Measurements from ENCODE around the gene VAV1.
"Not testable (repeated sequence)": the region's sequence is repeated elsewhere in the genome, so short reads cannot be mapped to it uniquely, and the experiment has no call there.

Gene VAV1

GRCh38 chr19:6737873-6738786, 34.4 kb upstream of the VAV1 start:
- DNase-seq: peak; percentile 81 to 87

- peak; percentile 37 to 47 for DNase-seq
These were observed 33.6 kb upstream of the VAV1 start for GRCh38 chr19:6738787-6739389.

GRCh38 chr19:6739390-6739882, 33.1 kb upstream of the VAV1 start, which contains the start of gene TRIP10:
TSS of gene TRIP10 (plus strand) at chr19:6739680. CDS start at chr19:6739762, 82 bp downstream.
- peak; percentile 77 to 79 for DNase-seq

- DNase-seq: peak; percentile 37 to 52
These were observed 32.5 kb upstream of the VAV1 start for GRCh38 chr19:6739883-6740588.

- DNase-seq: peak in 1 of 2 experiments; percentile 24
These were observed 31.7 kb upstream of the VAV1 start for GRCh38 chr19:6740589-6741343.

- DNase-seq: no peak
These were observed 29.4 kb upstream of the VAV1 start for GRCh38 chr19:6743066-6743465.

GRCh38 chr19:6743714-6744380, 28.7 kb upstream of the VAV1 start:
- DNase-seq: no peak

- no peak for DNase-seq
These were observed 27.9 kb upstream of the VAV1 start for GRCh38 chr19:6744381-6745301.

- no peak for DNase-seq
These were observed 26.5 kb upstream of the VAV1 start for GRCh38 chr19:6745965-6746364.

GRCh38 chr19:6748543-6748942, 24.0 kb upstream of the VAV1 start:
- not testable (repeated sequence) for DNase-seq

GRCh38 chr19:6750062-6750461, 22.4 kb upstream of the VAV1 start:
- DNase-seq: no peak

- no peak for DNase-seq
These were observed 21.3 kb upstream of the VAV1 start for GRCh38 chr19:6751189-6751588.

GRCh38 chr19:6752256-6753177, 20.0 kb upstream of the VAV1 start:
- no peak for DNase-seq

- peak; percentile 84 to 89 for DNase-seq
These were observed 19.1 kb upstream of the VAV1 start for GRCh38 chr19:6753178-6754031.

- DNase-seq: no peak
These were observed 18.4 kb upstream of the VAV1 start for GRCh38 chr19:6754136-6754535.

GRCh38 chr19:6754653-6755463, 17.6 kb upstream of the VAV1 start:
- no peak for DNase-seq

GRCh38 chr19:6760606-6761005, 11.9 kb upstream of the VAV1 start:
- DNase-seq: no peak

Data from activated CD4-positive, alpha-beta T cell treated with anti-CD3 and anti-CD28 coated beads, Interleukin-2, amount 50 U/mL, for 48 hours (primary cell).